Astrocyte of the spinal cord (primary cell): Measurements from ENCODE around the gene MMP19.

ENCODE experiments used
- DNase-seq: peaks from one replicate; pipeline ENCODE4 v3.0.0; 2011; ENCODE audit warnings: low read depth, low spot score
- H3K4me3 ChIP-seq: 2 replicates; pipeline ENCODE4 v1.5.1; 2011; ENCODE audit warnings: low read depth, mild to moderate bottlenecking, low read length, moderate library complexity
- in situ Hi-C: cut with HindIII; loops from 2 replicates; pipeline ENCODE4 v1.10.0; 2017; ENCODE audit warnings: low sequenced_read_pairs
- TF ChIP-seq, protein P1 (sequence below): IDR thresholded peaks from 2 replicates; pipeline ENCODE4 v1.5.1; 2012; ENCODE audit warnings: low read depth, mild to moderate bottlenecking, low read length, inconsistent platforms

Gene MMP19

GRCh38 chr12:55816881-55817344 is 25.8 kb downstream of the MMP19 start:
- no peak for DNase-seq
- TF ChIP-seq, protein P1, sequence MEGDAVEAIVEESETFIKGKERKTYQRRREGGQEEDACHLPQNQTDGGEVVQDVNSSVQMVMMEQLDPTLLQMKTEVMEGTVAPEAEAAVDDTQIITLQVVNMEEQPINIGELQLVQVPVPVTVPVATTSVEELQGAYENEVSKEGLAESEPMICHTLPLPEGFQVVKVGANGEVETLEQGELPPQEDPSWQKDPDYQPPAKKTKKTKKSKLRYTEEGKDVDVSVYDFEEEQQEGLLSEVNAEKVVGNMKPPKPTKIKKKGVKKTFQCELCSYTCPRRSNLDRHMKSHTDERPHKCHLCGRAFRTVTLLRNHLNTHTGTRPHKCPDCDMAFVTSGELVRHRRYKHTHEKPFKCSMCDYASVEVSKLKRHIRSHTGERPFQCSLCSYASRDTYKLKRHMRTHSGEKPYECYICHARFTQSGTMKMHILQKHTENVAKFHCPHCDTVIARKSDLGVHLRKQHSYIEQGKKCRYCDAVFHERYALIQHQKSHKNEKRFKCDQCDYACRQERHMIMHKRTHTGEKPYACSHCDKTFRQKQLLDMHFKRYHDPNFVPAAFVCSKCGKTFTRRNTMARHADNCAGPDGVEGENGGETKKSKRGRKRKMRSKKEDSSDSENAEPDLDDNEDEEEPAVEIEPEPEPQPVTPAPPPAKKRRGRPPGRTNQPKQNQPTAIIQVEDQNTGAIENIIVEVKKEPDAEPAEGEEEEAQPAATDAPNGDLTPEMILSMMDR: no peak
- in situ Hi-C loops: no loop called here
- H3K4me3 ChIP-seq: peak overlapping the region; percentile 91

DNA sequence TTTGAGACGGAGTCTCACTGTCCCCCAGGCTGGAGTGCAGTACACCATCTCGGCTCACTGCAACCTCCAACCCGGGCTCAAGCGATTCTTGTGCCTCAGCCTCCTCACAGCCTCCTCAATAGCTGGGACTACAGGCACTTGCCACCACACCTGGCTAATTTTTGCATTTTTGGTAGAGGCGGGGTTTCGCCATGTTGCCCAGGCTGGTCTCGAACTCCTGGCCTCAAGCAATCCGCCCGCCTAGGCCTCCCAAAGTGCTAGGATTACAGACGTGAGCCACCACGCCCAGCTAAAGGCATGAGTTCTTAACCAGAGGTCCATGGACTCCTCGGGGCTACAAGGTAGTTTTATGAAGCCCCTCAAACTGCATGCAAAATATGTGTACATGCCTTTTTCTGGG is 27.3 kb downstream of the MMP19 start:
- TF ChIP-seq, protein P1: no peak
- in situ Hi-C loops: no loop called here
- DNase-seq: no peak
- no peak overlapping the region for H3K4me3 ChIP-seq

- in situ Hi-C loops: no loop called here
- TF ChIP-seq, protein P1: no peak
- H3K4me3 ChIP-seq: no peak overlapping the region
- DNase-seq: no peak
Measured at GRCh38 chr12:55814257-55814656, 28.5 kb downstream of the MMP19 start.

DNA sequence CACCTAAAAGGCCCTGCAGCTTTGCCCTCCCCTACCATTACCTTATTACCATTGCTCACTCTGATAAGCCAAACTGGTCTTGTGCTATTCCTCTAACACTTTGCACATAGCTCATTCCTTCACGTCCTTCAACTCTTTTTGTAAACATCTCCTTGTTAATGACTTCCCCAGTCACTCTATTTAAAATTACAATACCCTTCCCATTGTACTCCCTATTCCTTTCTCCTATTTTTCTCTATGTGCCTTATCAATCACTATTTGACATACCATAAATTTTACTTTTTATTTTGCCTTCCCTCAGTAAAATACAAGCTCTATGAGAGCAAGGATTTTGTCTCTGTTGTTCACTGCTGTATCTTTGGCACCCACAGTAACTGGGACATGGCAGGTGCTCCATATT is 30.6 kb downstream of the MMP19 start:
- in situ Hi-C loops: no loop called here
- no peak for DNase-seq
- TF ChIP-seq, protein P1: no peak
- H3K4me3 ChIP-seq: no peak overlapping the region

DNA sequence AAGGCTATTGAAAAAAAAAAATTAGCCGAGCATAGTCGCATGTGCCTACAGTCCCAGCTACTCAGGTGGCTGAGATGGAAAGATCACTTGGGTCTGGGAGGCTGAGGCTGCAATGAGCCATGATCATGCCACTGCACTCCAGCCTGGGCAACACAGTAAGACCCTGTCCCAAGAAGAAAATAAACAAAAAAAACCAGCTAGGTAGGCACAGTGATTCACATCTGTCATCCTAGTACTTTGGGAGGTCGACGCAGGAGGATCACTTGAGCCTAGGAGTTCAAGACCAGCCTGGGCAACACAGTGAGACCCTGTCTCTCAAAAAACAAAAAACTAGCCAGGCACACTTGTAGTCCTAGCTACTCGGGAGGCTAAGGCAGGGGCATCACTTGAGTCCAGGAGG is 33.5 kb downstream of the MMP19 start:
- DNase-seq: no peak
- TF ChIP-seq, protein P1: no peak
- in situ Hi-C loops: no loop called here
- H3K4me3 ChIP-seq: no peak overlapping the region

- in situ Hi-C loops: no loop called here
- H3K4me3 ChIP-seq: no peak overlapping the region
- TF ChIP-seq, protein P1: no peak
- DNase-seq: no peak
Measured at GRCh38 chr12:55806982-55807381, 35.8 kb downstream of the MMP19 start.

DNA sequence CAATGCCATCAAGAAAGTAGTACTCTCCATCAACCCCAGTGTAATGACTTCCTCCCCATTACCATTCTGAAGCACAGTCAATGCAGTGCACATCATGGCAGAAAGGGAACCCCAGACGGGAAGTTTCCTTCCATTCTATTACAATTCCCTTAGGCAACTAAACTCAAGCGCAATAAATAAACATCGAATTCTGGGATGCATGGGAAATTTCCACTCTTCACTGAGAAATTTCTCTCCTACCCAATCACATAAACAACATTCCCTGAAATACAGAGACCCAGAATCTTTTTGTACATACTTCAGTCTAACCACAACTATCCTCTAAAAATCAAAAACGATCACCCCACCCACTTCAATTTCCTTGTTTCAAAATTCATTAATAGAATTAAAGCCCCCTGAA is 45.2 kb downstream of the MMP19 start:
- H3K4me3 ChIP-seq: no peak overlapping the region
- in situ Hi-C loops: no loop called here
- TF ChIP-seq, protein P1: no peak
- no peak for DNase-seq
